ENCODE data around the gene SPATA6L. TPM values are rescaled to one million over a fixed set of nuclear protein-coding genes. Genes with fewer than 3 reads are reported as not detected.

Gene SPATA6L
- total RNA-seq, 1 donor from 2014 or later = 0.59 TPM

- no peaks in the 10 kb centered on the region for H3K36me3 Mint-ChIP-seq (ENCODE audit: unreplicated experiment)
- no peak for DNase-seq
- H3K4me1 Mint-ChIP-seq (ENCODE audit: low read depth, unreplicated experiment) = peaks cover 1% of the 10 kb centered on the region
- TF ChIP-seq CTCF (IDR thresholded peaks at IDR 0.05; ENCODE audit: partially characterized antibody, unreplicated experiment) = no peak
- H3K27ac Mint-ChIP-seq (ENCODE audit: unreplicated experiment) = no peak overlapping the region
- H3K9me3 Mint-ChIP-seq (ENCODE audit: unreplicated experiment) = no peaks in the 10 kb centered on the region
- no peaks in the 10 kb centered on the region for H3K27me3 Mint-ChIP-seq (ENCODE audit: unreplicated experiment)
- no peak overlapping the region for H3K4me3 Mint-ChIP-seq (ENCODE audit: unreplicated experiment)
Observed at GRCh38 chr9:4573176-4573575, 93.1 kb downstream of the SPATA6L start.

- Mint-ChIP-seq H3K4me1 (ENCODE audit: low read depth, unreplicated experiment) (peaks cover 1% of the 10 kb centered on the region), H3K27ac (ENCODE audit: unreplicated experiment) (no peak overlapping the region), H3K4me3 (ENCODE audit: unreplicated experiment) (no peak overlapping the region), H3K36me3 (ENCODE audit: unreplicated experiment) (no peaks in the 10 kb centered on the region), H3K9me3 (ENCODE audit: unreplicated experiment) (no peaks in the 10 kb centered on the region), H3K27me3 (ENCODE audit: unreplicated experiment) (no peaks in the 10 kb centered on the region)
- DNase-seq = no peak
- no peak for TF ChIP-seq CTCF (IDR thresholded peaks at IDR 0.05; ENCODE audit: partially characterized antibody, unreplicated experiment)
Observed at GRCh38 chr9:4572184-4572826, 94.0 kb downstream of the SPATA6L start.

GRCh38 chr9:4569101-4569500 lies 97.2 kb downstream of the SPATA6L start:
- no peak for DNase-seq
- H3K27ac Mint-ChIP-seq (ENCODE audit: unreplicated experiment) = no peak overlapping the region

GRCh38 chr9:4567601-4568000 lies 98.7 kb downstream of the SPATA6L start:
- Mint-ChIP-seq H3K27me3 (ENCODE audit: unreplicated experiment) (no peaks in the 10 kb centered on the region), H3K4me1 (ENCODE audit: low read depth, unreplicated experiment) (no peaks in the 10 kb centered on the region), H3K36me3 (ENCODE audit: unreplicated experiment) (no peaks in the 10 kb centered on the region), H3K4me3 (ENCODE audit: unreplicated experiment) (no peak overlapping the region), H3K9me3 (ENCODE audit: unreplicated experiment) (no peaks in the 10 kb centered on the region), H3K27ac (ENCODE audit: unreplicated experiment) (no peak overlapping the region)
- no peak for TF ChIP-seq CTCF (IDR thresholded peaks at IDR 0.05; ENCODE audit: partially characterized antibody, unreplicated experiment)
- DNase-seq = no peak

More at GRCh38 chr9:4569101-4569500, 97.2 kb downstream of the SPATA6L start:
- TF ChIP-seq CTCF (IDR thresholded peaks at IDR 0.05; ENCODE audit: partially characterized antibody, unreplicated experiment) = no peak
- H3K27me3 Mint-ChIP-seq (ENCODE audit: unreplicated experiment) = no peaks in the 10 kb centered on the region
- H3K4me1 Mint-ChIP-seq (ENCODE audit: low read depth, unreplicated experiment) = peaks cover 1% of the 10 kb centered on the region
- no peaks in the 10 kb centered on the region for H3K36me3 Mint-ChIP-seq (ENCODE audit: unreplicated experiment)
- H3K4me3 Mint-ChIP-seq (ENCODE audit: unreplicated experiment) = no peak overlapping the region
- no peaks in the 10 kb centered on the region for H3K9me3 Mint-ChIP-seq (ENCODE audit: unreplicated experiment)

- DNase-seq = no peak
- no peak overlapping the region for H3K4me3 Mint-ChIP-seq (ENCODE audit: unreplicated experiment)
- H3K36me3 Mint-ChIP-seq (ENCODE audit: unreplicated experiment) = no peaks in the 10 kb centered on the region
- no peaks in the 10 kb centered on the region for H3K27me3 Mint-ChIP-seq (ENCODE audit: unreplicated experiment)
- H3K4me1 Mint-ChIP-seq (ENCODE audit: low read depth, unreplicated experiment) = no peaks in the 10 kb centered on the region
- H3K27ac Mint-ChIP-seq (ENCODE audit: unreplicated experiment) = no peak overlapping the region
- no peak for TF ChIP-seq CTCF (IDR thresholded peaks at IDR 0.05; ENCODE audit: partially characterized antibody, unreplicated experiment)
- no peaks in the 10 kb centered on the region for H3K9me3 Mint-ChIP-seq (ENCODE audit: unreplicated experiment)
Observed at GRCh38 chr9:4566806-4567205, 99.5 kb downstream of the SPATA6L start.
